NCI-H2227 treated with DMSO at 0.1 percent for 48 hours (cell line): ENCODE results near the gene RNPS1.
"Not testable (repeated sequence)": the region's sequence is repeated elsewhere in the genome, so short reads cannot be mapped to it uniquely, and the experiment has no call there.

Experiments used
- DNase-seq: peaks from one replicate; lab custom pipeline; 2025; lab: John Stamatoyannopoulos, UW

RNPS1 gene

GRCh38 chr16:2282866-2283555 lies 15.1 kb upstream of the RNPS1 start:
- no peak for DNase-seq

- DNase-seq = no peak
These were observed 14.3 kb upstream of the RNPS1 start for GRCh38 chr16:2282262-2282661.

- DNase-seq = no peak
These were observed 13.1 kb upstream of the RNPS1 start for GRCh38 chr16:2280981-2281542.

- DNase-seq = no peak
These were observed 12.5 kb upstream of the RNPS1 start for GRCh38 chr16:2280461-2280860.

GRCh38 chr16:2278956-2279800 lies 11.3 kb upstream of the RNPS1 start:
- no peak for DNase-seq

- DNase-seq = no peak
These were observed 10.3 kb upstream of the RNPS1 start for GRCh38 chr16:2278272-2278608.

GRCh38 chr16:2277466-2278271 lies 9.7 kb upstream of the RNPS1 start:
- no peak for DNase-seq

GRCh38 chr16:2276368-2277195 lies 8.7 kb upstream of the RNPS1 start:
- DNase-seq = no peak

GRCh38 chr16:2275476-2276367 lies 7.8 kb upstream of the RNPS1 start:
- no peak for DNase-seq

- DNase-seq = no peak
These were observed 6.0 kb upstream of the RNPS1 start for GRCh38 chr16:2273931-2274330.

GRCh38 chr16:2273484-2273883 lies 5.6 kb upstream of the RNPS1 start:
- DNase-seq = no peak

GRCh38 chr16:2271848-2272461 lies 4.0 kb upstream of the RNPS1 start:
- DNase-seq = no peak

GRCh38 chr16:2270588-2271470 lies 2.9 kb upstream of the RNPS1 start:
- DNase-seq = no peak

- no peak for DNase-seq
These were observed 2.1 kb upstream of the RNPS1 start for GRCh38 chr16:2270070-2270462.

- not testable (repeated sequence) for DNase-seq
These were observed 417 bp downstream of the RNPS1 start for GRCh38 chr16:2267505-2267912.

- not testable (repeated sequence) for DNase-seq
These were observed 1.0 kb downstream of the RNPS1 start for GRCh38 chr16:2266887-2267286.

- not testable (repeated sequence) for DNase-seq
These were observed 4.9 kb downstream of the RNPS1 start for GRCh38 chr16:2263026-2263425.

GRCh38 chr16:2260250-2260649 lies 7.7 kb downstream of the RNPS1 start:
- DNase-seq = no peak

GRCh38 chr16:2258530-2258929 lies 9.4 kb downstream of the RNPS1 start:
- DNase-seq = not testable (repeated sequence)
